Neutrophil (primary cell): ENCODE measurements around the gene ADGB.
"Not testable (repeated sequence)": the region's sequence is repeated elsewhere in the genome, so short reads cannot be mapped to it uniquely, and the experiment has no call there.

Source experiments
- H3K27ac ChIP-seq: fragments of 200-600 bp; sonication (generic); 2 replicates; pipeline ENCODE4 v1.5.1; 2016; ENCODE audit warnings: mild to moderate bottlenecking, moderate library complexity
- H3K27me3 ChIP-seq: fragments of 200-600 bp; sonication (generic); 2 replicates; pipeline ENCODE4 v1.6.0; 2016; ENCODE audit warnings: mild to moderate bottlenecking
- H3K36me3 ChIP-seq: fragments of 200-600 bp; sonication (generic); 2 replicates; pipeline ENCODE4 v1.5.1; 2017
- H3K4me1 ChIP-seq, 2 experiments: fragments of 200-600 bp in 1 of 2; sonication (generic) in 1 of 2; 1 replicate in 1 of 2; 2 replicates in 1 of 2; pipeline versions ENCODE4 v1.5.1 to v1.6.1; 2013 to 2016; ENCODE audit warnings: low read depth in 1 of 2, low read length in 1 of 2, mild to moderate bottlenecking in 1 of 2, moderate library complexity in 1 of 2; ENCODE audit not compliant: control insufficient read depth in 1 of 2, insufficient read depth in 1 of 2
- H3K4me3 ChIP-seq, 2 experiments: fragments of 200-600 bp in 1 of 2; sonication (generic) in 1 of 2; 1 replicate in 1 of 2; 2 replicates in 1 of 2; pipeline ENCODE4 v1.5.1; 2013 to 2016; ENCODE audit warnings: low read depth in 1 of 2, low read length in 1 of 2, mild to moderate bottlenecking in 1 of 2, moderate library complexity in 1 of 2
- H3K9me3 ChIP-seq: fragments of 200-600 bp; sonication (generic); 2 replicates; pipeline ENCODE4 v1.5.1; 2016
- CTCF ChIP-seq: fragments of 200-600 bp; sonication (generic); IDR thresholded peaks from 2 replicates; pipeline ENCODE4 v1.5.1; 2016; ENCODE audit warnings: antibody characterized with exemption

ADGB gene

GRCh38 chr6:146814148-146814750 lies 215.5 kb downstream of the ADGB start:
- H3K27ac ChIP-seq = no peak overlapping the region

GRCh38 chr6:146815511-146816462 lies 217.0 kb downstream of the ADGB start:
- not testable (repeated sequence) for H3K4me3 ChIP-seq, H3K36me3 ChIP-seq, H3K27me3 ChIP-seq, H3K9me3 ChIP-seq, H3K27ac ChIP-seq, H3K4me1 ChIP-seq

More at GRCh38 chr6:146814148-146814750, 215.5 kb downstream of the ADGB start:
- Histone ChIP-seq H3K9me3 (no peaks in the 10 kb centered on the region), H3K36me3 (no peaks in the 10 kb centered on the region), H3K4me3 (no peak overlapping the region), H3K27me3 (no peaks in the 10 kb centered on the region), H3K4me1 (no peaks in the 10 kb centered on the region)
- no peak for TF ChIP-seq CTCF

GRCh38 chr6:146819596-146820320 lies 221.0 kb downstream of the ADGB start:
- no peaks in the 10 kb centered on the region for H3K4me1 ChIP-seq
- no peaks in the 10 kb centered on the region for H3K9me3 ChIP-seq
- H3K4me3 ChIP-seq = no peak overlapping the region
- no peak overlapping the region for H3K27ac ChIP-seq
- no peaks in the 10 kb centered on the region for H3K27me3 ChIP-seq
- no peaks in the 10 kb centered on the region for H3K36me3 ChIP-seq
- TF ChIP-seq CTCF = no peak

GRCh38 chr6:146827216-146827928 lies 228.6 kb downstream of the ADGB start:
- H3K9me3 ChIP-seq = no peaks in the 10 kb centered on the region
- H3K4me3 ChIP-seq = no peak overlapping the region
- TF ChIP-seq CTCF = no peak
- H3K27me3 ChIP-seq = no peaks in the 10 kb centered on the region
- H3K27ac ChIP-seq = no peak overlapping the region
- no peaks in the 10 kb centered on the region for H3K4me1 ChIP-seq
- H3K36me3 ChIP-seq = no peaks in the 10 kb centered on the region

GRCh38 chr6:146829792-146830565 lies 231.2 kb downstream of the ADGB start:
- H3K36me3 ChIP-seq = no peaks in the 10 kb centered on the region
- H3K27ac ChIP-seq = no peak overlapping the region
- TF ChIP-seq CTCF = no peak
- H3K4me3 ChIP-seq = no peak overlapping the region
- H3K9me3 ChIP-seq = no peaks in the 10 kb centered on the region
- no peaks in the 10 kb centered on the region for H3K27me3 ChIP-seq
- no peaks in the 10 kb centered on the region for H3K4me1 ChIP-seq
